Measurements from ENCODE around the gene TPCN2.
"Not testable (repeated sequence)": the region's sequence is repeated elsewhere in the genome, so short reads cannot be mapped to it uniquely, and the experiment has no call there.

The TPCN2 gene

DNA sequence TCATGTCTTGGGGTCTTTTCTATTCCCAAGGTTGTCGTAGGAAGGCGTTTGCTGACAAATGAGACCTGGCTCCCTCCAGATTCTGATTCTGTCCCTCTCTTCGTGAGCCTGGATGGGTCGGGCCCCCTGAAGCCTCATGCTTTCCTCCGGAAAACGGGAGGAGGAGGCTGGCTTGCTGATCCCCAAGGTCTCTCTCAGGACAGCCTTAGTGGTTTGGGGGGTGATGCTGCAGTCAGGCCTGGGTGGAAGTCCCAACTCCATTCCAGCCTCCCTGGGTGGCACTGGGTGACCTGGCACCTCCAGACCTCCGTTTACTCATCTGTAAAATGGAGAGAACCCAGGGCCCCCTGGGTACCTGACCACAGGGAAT, 83.6 kb downstream of the TPCN2 start:
- no peak for DNase-seq

DNA sequence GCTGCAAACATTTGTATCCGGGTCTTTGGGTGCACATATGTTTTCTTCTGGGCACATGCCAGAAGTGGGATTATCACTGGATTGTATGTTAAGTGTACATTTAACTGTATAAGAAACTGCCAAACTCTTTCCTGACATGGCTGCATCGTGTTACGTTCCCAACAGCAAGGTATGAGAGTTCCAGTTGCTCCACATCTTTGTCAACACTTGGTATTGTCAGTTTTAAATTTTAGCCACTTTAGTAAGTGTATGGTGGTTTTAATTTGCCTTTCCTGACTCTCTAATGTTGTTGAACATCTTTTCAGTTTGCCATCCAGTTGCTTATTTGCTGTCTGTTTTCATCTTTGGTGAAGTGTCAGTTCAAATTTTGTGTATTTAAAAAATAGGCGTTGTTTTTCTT, 84.5 kb downstream of the TPCN2 start:
- no peak for DNase-seq

DNA sequence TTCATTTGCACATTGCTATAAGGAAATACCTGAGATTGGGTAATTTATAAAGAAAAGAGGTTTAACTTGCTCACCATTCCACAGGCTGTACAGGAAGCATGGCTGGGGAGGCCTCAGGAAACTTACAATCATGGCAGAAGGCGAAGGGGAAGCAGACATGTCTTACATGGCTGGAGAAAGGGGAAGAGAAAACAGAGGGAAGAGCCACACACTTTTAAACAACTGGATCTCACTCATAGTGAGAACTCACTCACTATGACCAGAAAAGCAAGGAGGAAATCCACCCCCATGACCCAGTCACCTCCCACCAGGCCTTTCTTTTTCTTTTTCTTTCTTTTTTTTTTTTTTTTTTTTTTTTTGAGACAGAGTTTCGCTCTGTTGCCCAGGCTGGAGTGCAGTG, 85.5 kb downstream of the TPCN2 start:
- not testable (repeated sequence) for DNase-seq

- no peak for DNase-seq
Observed at GRCh38 chr11:69134957-69135356, 86.2 kb downstream of the TPCN2 start.

GRCh38 chr11:69135420-69136363, 87.0 kb downstream of the TPCN2 start:
- DNase-seq = no peak

DNA sequence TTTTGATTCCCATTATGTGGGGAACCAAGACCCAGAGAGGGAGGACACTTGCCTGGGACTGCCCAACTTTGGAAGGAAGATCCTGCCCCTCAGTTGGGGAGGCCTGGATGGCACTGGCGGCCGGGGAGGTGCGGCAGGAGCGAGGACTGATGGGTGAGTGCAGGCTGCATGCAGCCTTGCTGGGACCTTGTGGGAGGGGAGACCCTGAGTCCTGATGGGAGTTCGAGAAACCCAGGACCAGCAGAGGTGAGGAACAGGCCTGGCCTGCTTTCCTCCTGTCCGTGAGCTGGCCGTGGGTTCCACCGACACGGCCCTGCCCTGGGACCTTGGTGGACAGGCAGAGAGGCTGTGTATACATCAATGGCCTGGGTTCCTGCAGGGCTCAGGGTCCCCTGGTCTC, 87.7 kb downstream of the TPCN2 start:
- DNase-seq = no peak

- no peak for DNase-seq
Observed at GRCh38 chr11:69137151-69137844, 88.6 kb downstream of the TPCN2 start.

- DNase-seq = no peak
Observed at GRCh38 chr11:69138265-69138664, 89.5 kb downstream of the TPCN2 start.

- not testable (repeated sequence) for DNase-seq
Observed at GRCh38 chr11:69140161-69140560, 91.4 kb downstream of the TPCN2 start.

DNA sequence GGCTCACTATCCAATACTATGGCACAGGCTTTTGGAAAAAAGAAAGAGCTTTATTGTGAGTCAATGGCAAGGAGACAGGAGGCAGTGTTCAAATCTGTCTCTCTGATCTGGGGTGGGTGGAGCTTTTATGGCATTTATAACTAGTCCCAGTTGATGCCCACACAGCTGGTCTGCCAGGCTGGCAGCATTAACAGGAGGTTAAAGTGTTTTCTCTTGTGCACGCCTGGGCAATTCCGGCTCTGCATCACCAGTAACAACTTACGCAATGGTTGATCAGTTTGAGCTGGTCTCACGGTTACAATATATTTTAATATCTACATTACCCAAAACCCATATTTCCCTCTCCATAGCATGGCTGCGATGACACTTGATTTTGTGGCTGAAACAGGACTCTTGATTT, 91.9 kb downstream of the TPCN2 start:
- DNase-seq = no peak

GRCh38 chr11:69141742-69142141, 93.0 kb downstream of the TPCN2 start:
- DNase-seq = no peak

- no peak for DNase-seq
Observed at GRCh38 chr11:69142895-69143294, 94.2 kb downstream of the TPCN2 start.

DNA sequence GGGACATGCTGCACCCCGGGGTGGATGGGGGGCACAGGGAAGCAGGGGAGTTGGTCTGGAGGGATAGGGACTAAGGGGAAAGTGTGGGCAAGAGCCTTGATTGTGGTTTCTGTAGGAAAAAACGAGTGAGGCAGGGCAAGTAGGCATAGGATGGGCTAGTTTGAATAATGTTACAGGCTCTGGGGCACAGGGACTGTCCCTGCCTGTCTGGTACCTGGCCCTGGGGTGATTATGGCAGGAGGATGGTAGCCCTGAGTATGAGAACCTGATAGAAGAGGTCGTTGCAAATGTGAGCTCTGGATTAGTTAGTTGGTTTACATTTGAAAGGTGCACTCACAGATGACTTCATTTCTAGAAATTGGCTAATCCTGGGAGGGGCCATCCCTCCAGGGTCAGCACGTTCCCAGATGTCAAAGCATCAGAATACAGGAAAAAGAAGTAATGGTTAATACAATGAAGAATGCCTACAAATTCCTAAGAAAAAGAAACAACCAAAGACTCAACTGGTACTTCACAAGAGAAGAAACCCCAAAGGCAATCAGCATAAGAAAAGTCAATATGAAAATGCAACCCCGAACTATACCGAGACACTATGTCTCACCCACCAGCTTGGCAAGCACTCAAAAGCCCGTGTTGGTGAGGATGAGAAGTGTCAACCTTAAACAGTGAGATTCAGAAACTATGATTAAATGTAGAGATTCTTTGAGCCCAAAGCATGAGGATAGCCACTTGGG, 95.8 kb downstream of the TPCN2 start:
- no peak for DNase-seq

- DNase-seq = no peak
Observed at GRCh38 chr11:69145050-69145380, 96.3 kb downstream of the TPCN2 start.

DNA sequence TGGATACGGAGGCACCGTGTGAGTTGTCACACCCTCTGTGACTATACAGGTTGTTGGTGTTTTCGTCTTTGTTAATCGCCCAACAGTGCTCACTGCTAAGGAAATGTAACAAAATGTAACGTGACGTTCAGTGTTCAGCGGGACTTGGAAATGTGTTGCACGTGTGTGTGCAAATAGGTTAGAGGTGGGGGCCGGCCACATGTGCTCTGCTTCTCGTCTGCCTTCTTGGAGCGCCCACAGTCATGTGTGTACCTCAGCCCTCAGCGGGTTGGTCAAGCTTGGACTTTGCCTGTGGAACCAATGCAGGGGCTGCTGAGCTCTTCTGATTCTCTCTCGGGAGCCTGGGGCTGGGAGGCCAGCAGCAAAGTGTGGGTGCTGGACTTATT, 99.6 kb downstream of the TPCN2 start:
- no peak for DNase-seq

DNA sequence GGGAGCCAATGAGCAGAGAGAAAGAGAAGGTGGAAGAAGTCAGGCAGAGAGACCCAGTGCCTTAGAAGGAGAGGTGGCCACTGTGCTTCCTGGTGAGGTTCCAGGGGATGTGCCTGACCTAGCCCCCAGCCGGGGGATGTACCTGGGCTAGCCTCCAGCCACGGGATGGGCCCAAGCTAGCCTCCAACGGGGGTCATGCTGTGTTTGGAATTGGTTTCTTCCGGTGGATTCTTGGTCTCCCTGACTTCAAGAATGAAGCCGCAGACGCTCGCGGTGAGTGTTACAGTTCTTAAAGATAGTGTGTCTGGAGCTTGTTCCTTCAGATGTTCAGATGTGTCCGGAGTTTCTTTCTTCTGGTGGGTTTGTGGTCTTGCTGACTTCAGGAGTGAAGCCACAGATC, 100.1 kb downstream of the TPCN2 start:
- no peak for DNase-seq

DNA sequence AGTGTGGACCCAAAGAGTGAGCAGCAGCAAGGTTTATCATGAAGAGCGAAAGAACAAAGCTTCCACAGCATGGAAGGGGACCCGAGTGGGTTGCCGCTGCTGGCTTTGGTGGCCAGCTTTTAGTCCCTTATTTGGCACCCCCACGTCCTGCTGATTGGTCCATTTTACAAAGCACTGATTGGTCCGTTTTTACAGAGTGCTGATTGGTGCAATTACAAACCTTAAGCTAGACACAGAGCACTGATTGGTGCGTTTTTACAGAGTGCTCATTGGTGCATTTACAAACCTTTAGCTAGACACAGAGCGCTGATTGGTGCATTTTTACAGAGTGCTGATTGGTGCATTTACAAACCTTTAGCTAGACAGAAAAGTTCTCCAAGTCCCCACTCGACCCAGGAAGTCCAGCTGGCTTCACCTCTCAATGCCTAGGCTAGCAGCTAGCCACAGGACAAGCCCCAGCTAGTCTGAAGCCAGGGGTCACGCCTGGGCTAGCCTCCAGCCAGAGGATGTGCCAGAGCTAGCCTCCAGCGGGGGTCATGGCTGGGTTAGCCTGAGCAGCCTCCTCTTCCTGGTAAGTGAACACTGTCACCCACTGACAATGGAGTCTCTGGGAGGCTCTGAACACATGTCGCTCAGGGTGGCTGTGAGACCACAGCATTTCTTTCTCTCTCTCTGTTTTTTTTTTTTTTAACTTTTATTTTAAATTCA, 100.8 kb downstream of the TPCN2 start:
- DNase-seq = not testable (repeated sequence)

DNA sequence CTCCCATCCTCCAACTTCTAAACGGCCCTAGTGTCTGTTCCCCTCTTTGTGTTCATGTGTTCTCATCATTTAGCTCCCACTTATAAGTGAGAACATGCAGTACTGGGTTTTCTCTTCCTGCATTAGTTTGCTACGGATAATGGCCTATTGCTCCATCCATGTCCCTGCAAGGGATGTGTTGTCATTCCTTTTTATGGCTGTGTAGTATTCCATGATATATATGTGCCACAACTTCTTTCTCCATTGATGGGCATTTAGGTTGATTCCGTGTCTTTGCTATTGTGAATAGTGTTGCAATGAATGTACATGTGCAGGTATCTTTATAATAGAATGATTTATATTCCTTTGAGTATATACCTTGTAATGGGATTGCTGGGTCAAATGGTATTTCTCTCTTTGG, 101.4 kb downstream of the TPCN2 start:
- no peak for DNase-seq

GRCh38 chr11:69151836-69152235, 103.1 kb downstream of the TPCN2 start:
- no peak for DNase-seq

DNA sequence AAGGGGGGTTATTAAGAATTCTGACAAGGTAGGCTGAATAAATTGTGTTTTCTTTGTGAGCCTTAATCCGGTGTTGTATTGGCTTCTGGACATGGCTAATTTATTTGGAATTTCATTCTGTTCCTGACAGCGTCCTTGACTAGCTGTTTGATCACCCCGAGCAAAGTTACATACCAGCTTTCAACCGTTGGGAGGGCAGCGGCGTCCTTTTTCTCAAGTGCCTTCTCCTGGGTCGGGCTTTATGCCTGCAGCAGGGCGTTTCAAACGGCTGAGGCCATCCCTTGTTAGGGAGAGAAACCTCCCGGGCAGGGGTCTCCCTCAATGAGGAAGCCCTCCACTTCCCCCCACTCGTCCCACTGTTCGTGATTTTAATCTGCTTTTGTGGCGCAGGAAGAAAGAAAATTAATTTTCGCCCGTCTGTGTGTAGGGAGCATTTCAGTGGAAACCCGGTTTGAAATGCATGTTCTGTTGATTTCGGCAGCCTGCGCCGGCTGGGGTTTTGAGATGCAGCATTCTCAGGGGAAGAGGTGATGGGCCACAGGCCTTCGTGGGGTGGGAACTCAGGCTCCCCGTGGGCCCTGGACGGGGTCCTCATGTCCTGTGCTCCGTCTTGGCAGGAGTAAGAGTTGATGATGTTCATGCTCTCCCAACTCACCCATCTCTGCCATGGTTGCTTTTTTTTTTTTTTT, 104.1 kb downstream of the TPCN2 start:
- no peak for DNase-seq

DNA sequence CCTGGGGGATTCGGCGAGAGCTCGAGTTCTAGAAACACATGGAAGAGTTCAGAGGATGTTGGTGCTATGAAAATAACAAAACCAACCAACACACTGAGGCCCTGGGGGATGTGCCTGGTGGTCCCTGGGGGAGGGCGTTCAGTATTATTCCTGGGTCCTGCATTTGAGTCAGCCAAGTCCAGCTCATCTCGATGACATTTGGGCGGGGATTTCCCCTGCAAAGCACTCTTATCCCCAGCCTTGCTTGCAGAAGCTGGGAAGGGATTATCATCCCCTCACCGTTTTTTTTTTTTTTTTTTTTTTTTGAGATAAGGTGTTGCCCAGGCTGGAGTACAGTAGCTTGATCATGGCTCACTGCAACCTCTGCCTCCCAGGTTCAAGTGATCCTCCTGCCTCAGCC, 104.9 kb downstream of the TPCN2 start:
- DNase-seq = no peak

DNA sequence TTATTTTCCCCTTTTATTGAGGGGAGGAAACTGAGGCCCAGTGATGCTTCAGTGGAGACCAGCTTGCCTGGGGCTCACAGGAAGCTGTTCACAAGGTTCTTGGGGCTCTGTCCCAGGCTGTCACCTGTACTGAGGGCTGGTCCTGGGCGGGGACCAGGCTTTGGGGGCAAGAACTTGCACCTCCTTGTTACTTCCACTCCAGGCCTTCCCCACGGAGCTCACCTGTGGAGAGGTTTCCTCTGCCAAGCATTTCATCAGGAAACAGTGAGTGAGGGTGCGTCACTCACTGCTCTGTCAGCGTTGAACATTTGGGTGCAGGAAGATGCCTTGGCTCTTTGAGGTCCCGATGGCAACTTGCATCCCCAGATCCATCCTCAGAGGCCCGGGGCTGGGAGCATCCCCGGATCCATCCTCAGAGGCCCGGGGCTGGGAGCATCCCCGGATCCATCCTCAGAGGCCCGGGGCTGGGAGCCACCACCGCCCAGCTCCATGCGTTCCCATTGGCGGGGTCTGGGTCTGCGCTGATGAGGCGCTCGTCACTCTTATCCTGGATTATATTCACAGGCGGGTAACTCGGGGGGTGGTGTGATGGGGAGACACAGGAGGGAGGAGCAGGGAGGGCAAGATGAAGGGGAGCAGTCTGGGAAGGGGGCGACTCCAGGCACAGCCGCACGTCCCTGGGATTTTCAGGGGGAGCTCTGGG, 105.6 kb downstream of the TPCN2 start:
- no peak for DNase-seq
